K562 (cell line): ENCODE data around the gene MYO1H. TPM values are rescaled to one million over a fixed set of nuclear protein-coding genes. Genes with fewer than 3 reads are reported as not detected.

ENCODE experiments used
- ATAC-seq: fragments of 200-7000 bp; cut with Tn5 transposase; 3 replicates; pipeline ENCODE4 v1.9.1; 2020; ENCODE audit warnings: moderate library complexity
- BruUV-seq: library from RNA; stranded (reverse); fragments of 400-500 nt; replicated peaks from 2 replicates; lab custom pipeline; 2021; lab: Mats Ljungman, UMichigan
- CTCF ChIA-PET: fragments of 300-600 bp; formaldehyde crosslinking; extraction: SDS; loops from one replicate; lab custom pipeline; 2021; ENCODE audit warnings: low intra/inter-chr PET ratio; lab: Yijun Ruan, JAX
- POLR2A ChIA-PET: fragments of 300-600, 350-650 bp; sonication (Branson Sonifier 250); formaldehyde crosslinking; extraction: SDS; loops from one replicate; lab custom pipeline; 2021; ENCODE audit warnings: antibody characterized with exemption, inconsistent platforms; lab: Yijun Ruan, JAX
- DNase-seq, 4 experiments: peaks; one replicate each; pipeline versions ENCODE4 v3.0.0 to v3.0.0-alpha.2; 2011 to 2018; ENCODE audit warnings: low spot score in 3 of 4, mixed read lengths in 3 of 4; ENCODE audit errors: extremely low read depth in 1 of 4
- FAIRE-seq: peaks from 2 replicates; lab custom pipeline; 2011; peaks lifted over from hg19 to GRCh38; lab: Jason Lieb, UNC
- H2AFZ ChIP-seq: 2 replicates; pipeline ENCODE4 v1.6.0; 2011; ENCODE audit warnings: low read depth, low read length, control low read depth, inconsistent platforms
- H3K27ac ChIP-seq: fragments of 200-600 bp; 3 replicates; pipeline ENCODE4 v1.8.0; 2011; ENCODE audit warnings: low read depth, mild to moderate bottlenecking, control low read depth, inconsistent platforms, low read length, moderate library complexity, mixed read lengths; ENCODE audit errors: extremely low read depth
- H3K27me3 ChIP-seq, 2 experiments: fragments of 300-600 bp in 1 of 2; 2 replicates in 1 of 2; 3 replicates in 1 of 2; pipeline versions ENCODE4 v1.6.0 to v1.8.0; 2011; ENCODE audit warnings: inconsistent platforms in 2 of 2, low read length in 2 of 2, mild to moderate bottlenecking in 1 of 2, mixed read lengths in 1 of 2, moderate library complexity in 1 of 2; ENCODE audit not compliant: control insufficient read depth in 2 of 2, insufficient read depth in 2 of 2
- H3K36me3 ChIP-seq: fragments of 300-600 bp; 3 replicates; pipeline ENCODE4 v1.8.0; 2011; ENCODE audit warnings: mild to moderate bottlenecking, low read length, inconsistent platforms; ENCODE audit not compliant: control insufficient read depth, insufficient read depth
- H3K4me1 ChIP-seq, 2 experiments: fragments of 200-600 bp in 1 of 2; replicated peaks in 1 of 2; 2 replicates in 1 of 2; 3 replicates in 1 of 2; pipeline versions ENCODE4 v1.5.1 to v1.8.0; 2011; ENCODE audit warnings: inconsistent platforms in 2 of 2, low read length in 2 of 2, mild to moderate bottlenecking in 1 of 2, mixed read lengths in 1 of 2, moderate library complexity in 1 of 2; ENCODE audit not compliant: control insufficient read depth in 2 of 2, insufficient read depth in 2 of 2
- H3K4me2 ChIP-seq: 2 replicates; pipeline ENCODE4 v1.6.1; 2011; ENCODE audit warnings: low read length, control low read depth, inconsistent platforms, mixed read lengths; ENCODE audit not compliant: insufficient read depth
- H3K4me3 ChIP-seq: fragments of 200-600 bp; sonication (generic), shearing (Covaris generic); 2 replicates; pipeline ENCODE4 v1.5.1; 2016; ENCODE audit warnings: control low read depth, inconsistent platforms
- H3K79me2 ChIP-seq: fragments of 200-600 bp; 3 replicates; pipeline ENCODE4 v1.8.0; 2011; ENCODE audit warnings: low read length, inconsistent platforms; ENCODE audit not compliant: control insufficient read depth, insufficient read depth
- H3K9ac ChIP-seq, 2 experiments: 2 replicates each; pipeline versions ENCODE4 v1.6.0 to v1.6.1; 2011; ENCODE audit warnings: low read depth in 2 of 2, low read length in 2 of 2, control low read depth in 1 of 2, inconsistent platforms in 1 of 2, mild to moderate bottlenecking in 1 of 2, mixed read lengths in 1 of 2; ENCODE audit not compliant: insufficient read depth in 1 of 2
- H3K9me1 ChIP-seq: one replicate; pipeline ENCODE4 v1.6.0; 2011; ENCODE audit warnings: inconsistent platforms, mild to moderate bottlenecking, low read length, moderate library complexity; ENCODE audit not compliant: control insufficient read depth, insufficient read depth
- H3K9me3 ChIP-seq: replicated peaks from 2 replicates; pipeline ENCODE4 v1.5.1; 2011; ENCODE audit warnings: low read depth, low read length, inconsistent platforms; ENCODE audit not compliant: control insufficient read depth, insufficient read depth
- H4K20me1 ChIP-seq: replicated peaks from 2 replicates; pipeline ENCODE4 v1.6.1; 2011; ENCODE audit warnings: low read length, inconsistent platforms, mixed read lengths; ENCODE audit not compliant: control insufficient read depth, insufficient read depth
- ARNT ChIP-seq, 2 experiments: fragments of 450-650 bp; IDR thresholded peaks; 2 replicates each; pipeline ENCODE4 v1.6.1; 2016; ENCODE audit warnings: mild to moderate bottlenecking in 1 of 2
- BRD4 ChIP-seq: fragments of 200-600 bp; sonication (generic); IDR thresholded peaks from 2 replicates; pipeline ENCODE4 v1.6.1; 2017; ENCODE audit warnings: inconsistent platforms
- E2F8 ChIP-seq: fragments of 450-650 bp; IDR thresholded peaks from 2 replicates; pipeline ENCODE4 v1.7.1; 2018; ENCODE audit warnings: mild to moderate bottlenecking, low read depth; ENCODE audit not compliant: partially characterized antibody
- FOXA1 ChIP-seq: fragments of 450-650 bp; IDR thresholded peaks from 2 replicates; pipeline ENCODE4 v1.6.1; 2016; ENCODE audit warnings: mild to moderate bottlenecking, borderline replicate concordance
- ILK ChIP-seq: fragments of 450-650 bp; IDR thresholded peaks from 2 replicates; pipeline ENCODE4 v1.6.1; 2016; ENCODE audit warnings: missing genetic modification characterization, low read depth, mild to moderate bottlenecking, missing compliant biosample characterization, moderate library complexity, borderline replicate concordance
- KLF6 ChIP-seq: fragments of 250-450 bp; sonication (Bioruptor Pico); IDR thresholded peaks from 2 replicates; pipeline ENCODE4 v1.4.0; 2020; ENCODE audit warnings: mild to moderate bottlenecking, moderate library complexity, borderline replicate concordance
- MECOM ChIP-seq: fragments of 250-450 bp; sonication (Bioruptor Pico); IDR thresholded peaks from 2 replicates; pipeline ENCODE4 v1.8.0; 2022; ENCODE audit warnings: inconsistent platforms
- MEF2D ChIP-seq: conservative IDR thresholded peaks from 2 replicates; pipeline ENCODE4 v1.6.1; 2016; ENCODE audit warnings: low read depth, missing genetic modification characterization, missing compliant biosample characterization
- MTF1 ChIP-seq: fragments of 250-450 bp; sonication (Bioruptor Pico); IDR thresholded peaks from 2 replicates; pipeline ENCODE4 v1.9.0; 2021; ENCODE audit warnings: moderate library complexity, mild to moderate bottlenecking, inconsistent platforms, borderline replicate concordance
- PHB2 ChIP-seq: fragments of 450-650 bp; IDR thresholded peaks from 2 replicates; pipeline ENCODE4 v1.6.1; 2017; ENCODE audit warnings: low read depth
- THRAP3 ChIP-seq: fragments of 450-650 bp; IDR thresholded peaks from 2 replicates; pipeline ENCODE4 v1.6.1; 2016; ENCODE audit warnings: mild to moderate bottlenecking, inconsistent platforms, borderline replicate concordance
- TOE1 ChIP-seq, 2 experiments: fragments of 450-650 bp in 1 of 2; sonication (generic) in 1 of 2; formaldehyde crosslinking in 1 of 2; IDR thresholded peaks; 2 replicates each; pipeline versions ENCODE4 v1.7.1 to v1.8.0; 2016 to 2022; ENCODE audit warnings: borderline replicate concordance in 2 of 2, mild to moderate bottlenecking in 2 of 2, antibody characterized with exemption in 1 of 2, inconsistent platforms in 1 of 2, low read depth in 1 of 2, missing genetic modification reagents in 1 of 2, moderate library complexity in 1 of 2
- ZBTB2 ChIP-seq: fragments of 450-650 bp; IDR thresholded peaks from 2 replicates; pipeline ENCODE4 v1.6.1; 2016; ENCODE audit warnings: antibody characterized with exemption
- ZNF143 ChIP-seq: sonication (generic); formaldehyde crosslinking; IDR thresholded peaks from 2 replicates; pipeline ENCODE4 v1.9.0; 2022; ENCODE audit warnings: mild to moderate bottlenecking, missing genetic modification reagents
- ZNF253 ChIP-seq: fragments of 250-450 bp; sonication (Bioruptor Pico); conservative IDR thresholded peaks from 2 replicates; pipeline ENCODE4 v1.6.1; 2021; ENCODE audit warnings: mild to moderate bottlenecking
- ZNF707 ChIP-seq: fragments of 250-450 bp; sonication (Bioruptor Pico); conservative IDR thresholded peaks from 2 replicates; pipeline ENCODE4 v1.8.0; 2022; ENCODE audit warnings: inconsistent platforms, mild to moderate bottlenecking, moderate library complexity
- WGBS: fragments of 100-300 bp; shearing (Covaris generic); methylation state at CpG from one replicate; pipeline ENCODE4 v1.1.6; 2016; ENCODE audit warnings: low coverage, mixed read lengths; ENCODE audit not compliant: insufficient coverage; ENCODE audit errors: missing lambda C conversion rate; 5-methylcytosine and 5-hydroxymethylcytosine counted together
- in situ Hi-C: fragments of 300-500 bp; cut with MboI; formaldehyde crosslinking; loops from 4 replicates; pipeline ENCODE4 v1.15.0; 2018; ENCODE audit warnings: inconsistent platforms, mixed read lengths
- intact Hi-C: fragments of 100-400 bp; cut with micrococcal nuclease; formaldehyde crosslinking; loops from 2 replicates; pipeline ENCODE4 v1.14.2; 2022
- polyA plus RNA-seq, 8 experiments: library from polyadenylated mRNA; depleted of rRNA in 4 of 8; stranded (reverse) in 5 of 8; unstranded in 3 of 8; fragments of >200 nt; fragmentation: Nextera tagmentation in 2 of 8; fragmentation: Illumina TruSeq in 1 of 8; extraction: Ambion mirVana in 2 of 8; extraction: Trizol in 1 of 8; gene quantifications; 2 replicates each; pipeline versions ENCODE4 v1.2.1 to v1.2.3, GENCODE V29; 2011 to 2014; ENCODE audit warnings: inconsistent platforms in 1 of 8, missing spikeins in 1 of 8
- total RNA-seq, 7 experiments: library from RNA; depleted of rRNA in 6 of 7; stranded (reverse); fragments of >200 nt in 6 of 7; fragmentation: Illumina TruSeq in 2 of 7; extraction: Trizol in 2 of 7; gene quantifications; 2 replicates each; pipeline versions ENCODE4 v1.2.1 to v1.2.3, GENCODE V29; 2011 to 2021; ENCODE audit warnings: low replicate concordance in 1 of 7

The MYO1H gene
- total and polyA plus RNA-seq, 9 of the 15 experiments (the other 6 are each of a cell fraction or from before 2014, with no cell fraction given), result not detected

- 0 out of 3 replicates have a peak, but pooled peaks have one; percentile 44 for ATAC-seq
- no peak overlapping the region for H2AFZ ChIP-seq
- BruUV-seq, result no TSS peak
- H4K20me1 ChIP-seq, result 0 out of 2 replicates have a peak, but pooled peaks cover 2% of the 10 kb centered on the region
- in situ Hi-C loops (no loop called here), intact Hi-C loops (no loop called here)
- H3K9ac ChIP-seq, result no peak overlapping the region
- no peaks in the 10 kb centered on the region for H3K36me3 ChIP-seq
- H3K79me2 ChIP-seq, result no peaks in the 10 kb centered on the region
- ChIA-PET POLR2A (interaction anchor here (0.7 to 2.2 kb wide), 2 partner anchors 9 to 149 kb away, joined by 3 to 4 read pairs; no protein-coding TSS in a partner anchor), CTCF (no interaction called here)
- 9% methylated on average over 2 of the region's 2 CpGs for WGBS
- H3K4me2 ChIP-seq, result no peak overlapping the region
- H3K9me3 ChIP-seq, result no peaks in the 10 kb centered on the region
- no peaks in the 10 kb centered on the region for H3K9me1 ChIP-seq
- H3K4me1 ChIP-seq, result no peaks in the 10 kb centered on the region
- H3K27me3 ChIP-seq, result peaks cover 18 to 33% of the 10 kb centered on the region in 2 experiments; a peak in 4 of 5 replicates
- FAIRE-seq, result no peak
- H3K4me3 ChIP-seq, result no peak overlapping the region
- H3K27ac ChIP-seq, result no peak overlapping the region
- DNase-seq, result peak in 2 of 4 experiments; percentile 54 to 57
- TF ChIP-seq ARNT (IDR thresholded peaks at IDR 0.05) (no peak), KLF6 (CRISPR knock-in tag) (no peak), ZNF253 (CRISPR knock-in tag) (no peak), PHB2 (no peak), FOXA1 (no peak), MEF2D (tag) (no peak), MTF1 (CRISPR knock-in tag) (no peak), TOE1 (IDR thresholded peaks at IDR 0.05; ENCODE audit: borderline replicate concordance) (no peak), TOE1 (CRISPR knock-in tag; IDR thresholded peaks at IDR 0.05; ENCODE audit: borderline replicate concordance, low read depth) (no peak), ZBTB2 (no peak), THRAP3 (no peak), E2F8 (no peak), ILK (no peak), ZNF707 (CRISPR knock-in tag) (no peak), MECOM (CRISPR knock-in tag) (no peak), BRD4 (no peak), ZNF143 (CRISPR knock-in tag) (no peak)
Observed at GRCh38 chr12:109302358-109302757, 45.3 kb upstream of the MYO1H start.
